ENCODE results near the gene FAM47E. TPM values are rescaled to one million over a fixed set of nuclear protein-coding genes. Genes with fewer than 3 reads are reported as not detected.
"Not testable (repeated sequence)": the region's sequence is repeated elsewhere in the genome, so short reads cannot be mapped to it uniquely, and the experiment has no call there.

Gene FAM47E
- polyA plus RNA-seq, 1 donor (not counting 4 experiments of a cell fraction or from before 2014, with no cell fraction given) = 0.29 TPM

DNA sequence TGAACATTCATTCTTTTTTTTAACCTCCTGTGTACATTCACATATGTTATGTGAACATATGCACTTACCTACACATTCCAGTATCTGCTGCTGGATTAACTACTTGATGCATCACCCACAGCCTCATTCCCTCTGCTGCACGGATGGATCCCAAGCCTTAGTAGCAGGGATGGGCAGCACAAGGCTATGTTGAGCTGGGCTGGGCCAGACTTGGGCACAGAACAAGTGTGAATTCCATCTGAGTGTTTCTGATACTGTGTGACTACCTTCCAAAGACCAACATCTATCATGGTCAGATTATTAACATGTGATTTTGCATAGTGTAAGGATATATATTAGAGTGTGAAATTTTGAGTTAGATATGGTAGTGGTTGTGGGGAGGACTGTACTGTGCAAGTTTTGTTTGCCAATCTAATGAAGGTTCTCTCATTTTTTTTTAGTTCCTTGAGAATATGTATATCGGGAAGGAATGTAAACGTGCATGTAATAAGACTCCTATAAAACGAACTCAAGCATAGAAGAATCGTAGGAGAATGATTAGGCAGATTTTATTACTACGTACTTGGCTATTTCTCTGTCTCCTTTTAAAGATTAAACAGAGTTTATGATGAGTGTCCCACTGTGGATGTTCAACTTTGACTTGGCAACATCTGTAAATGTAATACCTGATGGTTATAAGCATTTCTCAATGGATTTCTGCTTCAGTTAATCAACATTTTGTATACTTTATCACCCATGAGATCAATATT lies 31.6 kb downstream of the FAM47E start:
- Histone ChIP-seq H2AFZ (ENCODE audit: control insufficient read depth, low read length) (no peak overlapping the region), H3K4me2 (ENCODE audit: control insufficient read depth, extremely low read depth, insufficient read depth, low read depth, low read length) (no peak overlapping the region), H3K4me1 (ENCODE audit: control insufficient read depth, extremely low read depth, insufficient read depth, low read length) (no peaks in the 10 kb centered on the region), H3K9me1 (ENCODE audit: control insufficient read depth, extremely low read depth, insufficient read depth, low read length) (no peaks in the 10 kb centered on the region), H3K9me3 (ENCODE audit: control insufficient read depth, low read depth, low read length) (no peaks in the 10 kb centered on the region), H3K36me3 (ENCODE audit: control insufficient read depth in 2 of 2, extremely low read depth in 1 of 2, insufficient read depth in 2 of 2, low read length in 2 of 2) (no peaks in the 10 kb centered on the region), H3K9ac (ENCODE audit: control insufficient read depth, extremely low read depth, insufficient read depth, low read length) (no peak overlapping the region), H3K27me3 (ENCODE audit: control insufficient read depth, extremely low read depth, insufficient read depth, low read length) (no peaks in the 10 kb centered on the region), H3K79me2 (ENCODE audit: control insufficient read depth, insufficient read depth, low read length) (no peaks in the 10 kb centered on the region), H4K20me1 (ENCODE audit: control insufficient read depth, extremely low read depth, insufficient read depth, low read length) (no peaks in the 10 kb centered on the region), H3K4me3 (ENCODE audit: control insufficient read depth in 2 of 3, extremely low read depth in 1 of 3, insufficient read depth in 2 of 3, low read depth in 1 of 3, low read length in 3 of 3) (no peak overlapping the region), H3K27ac (ENCODE audit: control insufficient read depth, insufficient read depth, low read length) (no peak overlapping the region)
- dilution Hi-C loops (cut with MboI; ENCODE audit: extremely low pct_ligation_motif_present, low sequenced_read_pairs) = no loop called here
- DNase-seq (ENCODE audit: low read depth, low spot score) (no peak), FAIRE-seq (no peak)
- no peak for TF ChIP-seq EZH2 (IDR thresholded peaks at IDR 0.05; ENCODE audit: low read length)
- TF ChIP-seq, protein P1, sequence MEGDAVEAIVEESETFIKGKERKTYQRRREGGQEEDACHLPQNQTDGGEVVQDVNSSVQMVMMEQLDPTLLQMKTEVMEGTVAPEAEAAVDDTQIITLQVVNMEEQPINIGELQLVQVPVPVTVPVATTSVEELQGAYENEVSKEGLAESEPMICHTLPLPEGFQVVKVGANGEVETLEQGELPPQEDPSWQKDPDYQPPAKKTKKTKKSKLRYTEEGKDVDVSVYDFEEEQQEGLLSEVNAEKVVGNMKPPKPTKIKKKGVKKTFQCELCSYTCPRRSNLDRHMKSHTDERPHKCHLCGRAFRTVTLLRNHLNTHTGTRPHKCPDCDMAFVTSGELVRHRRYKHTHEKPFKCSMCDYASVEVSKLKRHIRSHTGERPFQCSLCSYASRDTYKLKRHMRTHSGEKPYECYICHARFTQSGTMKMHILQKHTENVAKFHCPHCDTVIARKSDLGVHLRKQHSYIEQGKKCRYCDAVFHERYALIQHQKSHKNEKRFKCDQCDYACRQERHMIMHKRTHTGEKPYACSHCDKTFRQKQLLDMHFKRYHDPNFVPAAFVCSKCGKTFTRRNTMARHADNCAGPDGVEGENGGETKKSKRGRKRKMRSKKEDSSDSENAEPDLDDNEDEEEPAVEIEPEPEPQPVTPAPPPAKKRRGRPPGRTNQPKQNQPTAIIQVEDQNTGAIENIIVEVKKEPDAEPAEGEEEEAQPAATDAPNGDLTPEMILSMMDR (optimal IDR thresholded peaks at IDR 0.05 in 1 of 3, IDR thresholded peaks at IDR 0.05 in 1 of 3, conservative IDR thresholded peaks at IDR 0.05 in 1 of 3; ENCODE audit: extremely low read depth in 1 of 3, insufficient read depth in 2 of 3, low read length in 3 of 3) = no peak

DNA sequence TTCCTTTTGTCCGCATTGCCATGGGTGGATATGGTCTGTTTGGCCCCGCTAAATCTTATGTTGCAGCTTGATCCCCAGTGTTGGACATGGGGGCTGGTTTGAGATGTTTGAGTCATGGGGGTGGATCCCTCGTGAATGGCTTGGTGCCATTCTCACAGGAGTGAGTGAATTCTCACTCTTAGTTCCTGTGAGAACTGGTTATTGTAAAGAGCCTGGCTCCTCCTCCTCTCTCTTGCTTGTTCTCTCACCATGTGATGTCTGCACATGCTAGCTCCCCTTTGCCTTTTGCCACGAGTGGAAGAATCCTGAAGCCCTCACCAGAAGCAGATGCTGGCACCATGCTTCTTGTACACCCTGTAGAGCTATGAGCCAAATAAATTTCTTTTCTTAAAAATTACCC lies 32.4 kb downstream of the FAM47E start:
- Histone ChIP-seq H3K9me1 (ENCODE audit: control insufficient read depth, extremely low read depth, insufficient read depth, low read length) (no peaks in the 10 kb centered on the region), H3K9me3 (ENCODE audit: control insufficient read depth, low read depth, low read length) (no peaks in the 10 kb centered on the region), H3K79me2 (ENCODE audit: control insufficient read depth, insufficient read depth, low read length) (no peaks in the 10 kb centered on the region), H3K27ac (ENCODE audit: control insufficient read depth, insufficient read depth, low read length) (no peak overlapping the region), H3K9ac (ENCODE audit: control insufficient read depth, extremely low read depth, insufficient read depth, low read length) (no peak overlapping the region), H3K4me2 (ENCODE audit: control insufficient read depth, extremely low read depth, insufficient read depth, low read depth, low read length) (no peak overlapping the region), H3K4me1 (ENCODE audit: control insufficient read depth, extremely low read depth, insufficient read depth, low read length) (no peaks in the 10 kb centered on the region), H3K27me3 (ENCODE audit: control insufficient read depth, extremely low read depth, insufficient read depth, low read length) (no peaks in the 10 kb centered on the region), H3K4me3 (ENCODE audit: control insufficient read depth in 2 of 3, extremely low read depth in 1 of 3, insufficient read depth in 2 of 3, low read depth in 1 of 3, low read length in 3 of 3) (no peak overlapping the region), H2AFZ (ENCODE audit: control insufficient read depth, low read length) (no peak overlapping the region), H3K36me3 (ENCODE audit: control insufficient read depth in 2 of 2, extremely low read depth in 1 of 2, insufficient read depth in 2 of 2, low read length in 2 of 2) (no peaks in the 10 kb centered on the region), H4K20me1 (ENCODE audit: control insufficient read depth, extremely low read depth, insufficient read depth, low read length) (no peaks in the 10 kb centered on the region)
- dilution Hi-C loops (cut with MboI; ENCODE audit: extremely low pct_ligation_motif_present, low sequenced_read_pairs) = no loop called here
- no peak for TF ChIP-seq EZH2 (IDR thresholded peaks at IDR 0.05; ENCODE audit: low read length)
- TF ChIP-seq, protein P1 (optimal IDR thresholded peaks at IDR 0.05 in 1 of 3, IDR thresholded peaks at IDR 0.05 in 1 of 3, conservative IDR thresholded peaks at IDR 0.05 in 1 of 3; ENCODE audit: extremely low read depth in 1 of 3, insufficient read depth in 2 of 3, low read length in 3 of 3) = no peak
- DNase-seq (ENCODE audit: low read depth, low spot score) (no peak), FAIRE-seq (no peak)

DNA sequence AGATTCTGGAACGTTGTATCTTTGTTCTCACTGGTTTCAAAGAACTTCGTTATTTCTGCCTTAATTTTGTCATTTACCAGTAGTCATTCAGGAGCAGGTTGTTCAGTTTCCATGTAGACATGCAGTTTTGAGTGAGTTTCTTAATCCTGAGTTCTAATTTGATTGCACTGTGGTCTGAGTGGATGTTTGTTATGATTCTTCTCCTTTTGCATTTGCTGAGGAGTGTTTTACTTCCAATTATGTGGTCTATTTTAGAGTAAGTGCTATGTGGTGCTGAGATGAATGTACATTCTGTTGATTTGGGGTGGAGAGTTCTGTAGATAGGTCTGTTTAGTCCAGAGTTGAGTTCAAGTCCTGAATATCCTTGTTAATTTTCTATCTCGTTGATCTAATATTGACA lies 36.3 kb downstream of the FAM47E start:
- H3K27ac ChIP-seq (ENCODE audit: control insufficient read depth, insufficient read depth, low read length); dilution Hi-C loops (cut with MboI; ENCODE audit: extremely low pct_ligation_motif_present, low sequenced_read_pairs); H3K4me3 ChIP-seq (ENCODE audit: control insufficient read depth in 2 of 3, extremely low read depth in 1 of 3, insufficient read depth in 2 of 3, low read depth in 1 of 3, low read length in 3 of 3); H4K20me1 ChIP-seq (ENCODE audit: control insufficient read depth, extremely low read depth, insufficient read depth, low read length); H3K9me3 ChIP-seq (ENCODE audit: control insufficient read depth, low read depth, low read length); FAIRE-seq; H3K9ac ChIP-seq (ENCODE audit: control insufficient read depth, extremely low read depth, insufficient read depth, low read length); H3K27me3 ChIP-seq (ENCODE audit: control insufficient read depth, extremely low read depth, insufficient read depth, low read length); H3K4me2 ChIP-seq (ENCODE audit: control insufficient read depth, extremely low read depth, insufficient read depth, low read depth, low read length); H3K36me3 ChIP-seq (ENCODE audit: control insufficient read depth in 2 of 2, extremely low read depth in 1 of 2, insufficient read depth in 2 of 2, low read length in 2 of 2); H2AFZ ChIP-seq (ENCODE audit: control insufficient read depth, low read length); H3K4me1 ChIP-seq (ENCODE audit: control insufficient read depth, extremely low read depth, insufficient read depth, low read length); DNase-seq (ENCODE audit: low read depth, low spot score); H3K9me1 ChIP-seq (ENCODE audit: control insufficient read depth, extremely low read depth, insufficient read depth, low read length); H3K79me2 ChIP-seq (ENCODE audit: control insufficient read depth, insufficient read depth, low read length): not testable (repeated sequence)

Measured in keratinocyte (primary cell).